Brain microvascular endothelial cell (primary cell): Measurements from ENCODE around the gene EDIL3.

ENCODE experiments used
- DNase-seq: peaks from one replicate; pipeline ENCODE4 v3.0.0-alpha.2; 2020
- H3K27ac ChIP-seq: fragments of 250-450 bp; sonication (Bioruptor Pico); 2 replicates; pipeline ENCODE4 v1.5.1; 2020; ENCODE audit warnings: mild to moderate bottlenecking, moderate library complexity
- H3K27me3 ChIP-seq: fragments of 250-450 bp; sonication (Bioruptor Pico); replicated peaks from 2 replicates; pipeline ENCODE4 v1.5.1; 2020; ENCODE audit warnings: mild to moderate bottlenecking
- H3K36me3 ChIP-seq: fragments of 250-450 bp; sonication (Bioruptor Pico); replicated peaks from 2 replicates; pipeline ENCODE4 v1.5.1; 2020; ENCODE audit warnings: mild to moderate bottlenecking
- H3K4me3 ChIP-seq: 2 replicates; pipeline ENCODE4 v1.5.1; 2011; ENCODE audit warnings: low read depth, mild to moderate bottlenecking, control low read depth, low read length, moderate library complexity
- CTCF ChIP-seq: IDR thresholded peaks from 2 replicates; pipeline ENCODE4 v1.5.1; 2011; ENCODE audit warnings: low read depth, mild to moderate bottlenecking, moderate library complexity, low read length, control low read depth, inconsistent platforms; ENCODE audit errors: missing control alignments
- in situ Hi-C: cut with HindIII; loops from 2 replicates; pipeline ENCODE4 v1.10.0; 2017; ENCODE audit warnings: low sequenced_read_pairs, low pct_ligation_motif_present

The EDIL3 gene

GRCh38 chr5:84419742-84420141 lies 35.1 kb upstream of the EDIL3 start:
- H3K36me3 ChIP-seq: no peaks in the 10 kb centered on the region
- in situ Hi-C loops: no loop called here
- TF ChIP-seq CTCF: no peak
- DNase-seq: no peak
- H3K27me3 ChIP-seq: no peaks in the 10 kb centered on the region
- H3K4me3 ChIP-seq: no peak overlapping the region
- H3K27ac ChIP-seq: no peak overlapping the region

- TF ChIP-seq CTCF: no peak
- H3K27me3 ChIP-seq: no peaks in the 10 kb centered on the region
- H3K27ac ChIP-seq: no peak overlapping the region
- no peak for DNase-seq
- H3K4me3 ChIP-seq: no peak overlapping the region
- in situ Hi-C loops: no loop called here
- H3K36me3 ChIP-seq: no peaks in the 10 kb centered on the region
These were observed 27.3 kb upstream of the EDIL3 start for GRCh38 chr5:84411832-84412605.

GRCh38 chr5:84406111-84406510 lies 21.4 kb upstream of the EDIL3 start:
- H3K27ac ChIP-seq: no peak overlapping the region
- no peak for DNase-seq
- H3K4me3 ChIP-seq: no peak overlapping the region
- TF ChIP-seq CTCF: no peak
- H3K36me3 ChIP-seq: no peaks in the 10 kb centered on the region
- no peaks in the 10 kb centered on the region for H3K27me3 ChIP-seq
- in situ Hi-C loops: no loop called here

- H3K4me3 ChIP-seq: no peak overlapping the region
- TF ChIP-seq CTCF: no peak
- H3K27ac ChIP-seq: peak overlapping the region; percentile 63
- peak; percentile 96 for DNase-seq
- H3K27me3 ChIP-seq: no peaks in the 10 kb centered on the region
- H3K36me3 ChIP-seq: no peaks in the 10 kb centered on the region
- in situ Hi-C loops: no loop called here
These were observed 19.1 kb upstream of the EDIL3 start for GRCh38 chr5:84403773-84404172.

GRCh38 chr5:84397385-84397784 lies 12.7 kb upstream of the EDIL3 start:
- no peak for TF ChIP-seq CTCF
- no peaks in the 10 kb centered on the region for H3K36me3 ChIP-seq
- H3K4me3 ChIP-seq: no peak overlapping the region
- no peak for DNase-seq
- no peak overlapping the region for H3K27ac ChIP-seq
- in situ Hi-C loops: no loop called here
- no peaks in the 10 kb centered on the region for H3K27me3 ChIP-seq

- Histone ChIP-seq H3K27me3 (no peaks in the 10 kb centered on the region), H3K27ac (peak overlapping the region; percentile 36), H3K4me3 (no peak overlapping the region), H3K36me3 (no peaks in the 10 kb centered on the region)
- in situ Hi-C loops: no loop called here
- TF ChIP-seq CTCF: no peak
- DNase-seq: peak; percentile 87
These were observed 9.3 kb upstream of the EDIL3 start for GRCh38 chr5:84393969-84394368.
